Natural killer cell (primary cell): ENCODE data around the gene KIF18A. TPM values are rescaled to one million over a fixed set of nuclear protein-coding genes. Genes with fewer than 3 reads are reported as not detected.
A peak's percentile ranks its signal among the peaks of the same experiment; 100 is the strongest.

ENCODE experiments used
- ATAC-seq, 3 donors: fragments of 150-1000 bp in 2 of 3; fragments of 200-7000 bp in 1 of 3; cut with Tn5 transposase; 1 replicate in 1 of 3; 2 replicates in 2 of 3; pipeline ENCODE4 v1.10.0; 2021; ENCODE audit warnings: mild to moderate bottlenecking in 2 of 3, moderate library complexity in 2 of 3
- DNase-seq, 2 donors: peaks; one replicate each; pipeline versions ENCODE4 v3.0.0 to v3.0.0-alpha.2; 2013 to 2021; ENCODE audit warnings: mixed read lengths in 1 of 2
- H3K27ac ChIP-seq: one replicate; pipeline ENCODE4 v1.5.1; 2013; ENCODE audit warnings: mild to moderate bottlenecking, low read length
- H3K27me3 ChIP-seq: one replicate; pipeline ENCODE4 v1.6.1; 2013; ENCODE audit warnings: low read length; ENCODE audit not compliant: control insufficient read depth, insufficient read depth
- H3K36me3 ChIP-seq: one replicate; pipeline ENCODE4 v1.6.1; 2013; ENCODE audit warnings: low read length; ENCODE audit not compliant: control insufficient read depth, insufficient read depth
- H3K4me1 ChIP-seq: one replicate; pipeline ENCODE4 v1.6.1; 2013; ENCODE audit warnings: low read length; ENCODE audit not compliant: control insufficient read depth, insufficient read depth
- H3K4me3 ChIP-seq: one replicate; pipeline ENCODE4 v1.5.1; 2013; ENCODE audit warnings: low read length
- H3K9me3 ChIP-seq: one replicate; pipeline ENCODE4 v1.6.1; 2013; ENCODE audit warnings: low read length; ENCODE audit not compliant: control insufficient read depth, insufficient read depth
- H3K27ac Mint-ChIP-seq, 2 donors: one replicate each; pipeline ENCODE4 v1.8.0; 2022; ENCODE audit warnings: mild to moderate bottlenecking in 2 of 2, mixed read lengths in 2 of 2, moderate library complexity in 1 of 2
- H3K27me3 Mint-ChIP-seq, 2 donors: one replicate each; pipeline ENCODE4 v1.8.0; 2022; ENCODE audit warnings: low read depth in 2 of 2, mixed read lengths in 2 of 2
- H3K36me3 Mint-ChIP-seq: one replicate; pipeline ENCODE4 v1.8.0; 2022; ENCODE audit warnings: mixed read lengths
- H3K4me1 Mint-ChIP-seq, 2 donors: one replicate each; pipeline ENCODE4 v1.8.0; 2022; ENCODE audit warnings: mixed read lengths in 2 of 2
- H3K4me3 Mint-ChIP-seq: one replicate; pipeline ENCODE4 v1.8.0; 2022; ENCODE audit warnings: mild to moderate bottlenecking, moderate library complexity, mixed read lengths
- H3K9me3 Mint-ChIP-seq, 2 donors: one replicate each; pipeline ENCODE4 v1.8.0; 2022; ENCODE audit warnings: mixed read lengths in 2 of 2
- CTCF ChIP-seq: fragments of 200-600 bp; IDR thresholded peaks from one replicate; pipeline ENCODE4 v1.8.0; 2022; ENCODE audit warnings: antibody characterized with exemption
- WGBS: methylation state at CpG from one replicate; pipeline ENCODE4 v1.1.7; 2013; ENCODE audit warnings: missing lambda C conversion rate; ENCODE audit not compliant: insufficient coverage; 5-methylcytosine and 5-hydroxymethylcytosine counted together
- intact Hi-C: fragments of 100-400 bp; cut with micrococcal nuclease; formaldehyde crosslinking; loops from one replicate; pipeline ENCODE4 v1.14.2; 2022
- total RNA-seq, 4 donors: library from RNA; stranded (reverse); fragments of 120-200 nt in 1 of 4; gene quantifications; one replicate each; pipeline versions ENCODE4 v1.2.3 to v1.2.4, GENCODE V29; 2013 to 2022

KIF18A gene
- total RNA-seq, 3 donors from 2014 or later (not counting 1 experiment from before 2014, with no cell fraction given) = 3.7 to 6.9 (median 5.5) TPM

- no peaks in the 10 kb centered on the region for H3K36me3 ChIP-seq
These were observed 686 bp downstream of the KIF18A start for GRCh38 chr11:28107191-28107749.

GRCh38 chr11:28106353-28107043 is 1.5 kb downstream of the KIF18A start:
- intact Hi-C loops = no loop called here
- Mint-ChIP-seq H3K4me1 (peaks cover 40 to 43% of the 10 kb centered on the region in 2 donors), H3K27me3 (no peaks in the 10 kb centered on the region), H3K36me3 (no peaks in the 10 kb centered on the region), H3K9me3 (no peaks in the 10 kb centered on the region), H3K4me3 (peak overlapping the region; percentile 100), H3K27ac (peak overlapping the region; percentile 73 to 98)
- no peak overlapping the region for H3K4me3 ChIP-seq
- H3K9me3 ChIP-seq = no peaks in the 10 kb centered on the region
- DNase-seq (no peak), ATAC-seq (no peak)
- 87% methylated on average over 11 of the region's 14 CpGs for WGBS
- H3K27me3 ChIP-seq = no peaks in the 10 kb centered on the region
- no peaks in the 10 kb centered on the region for H3K36me3 ChIP-seq
- H3K4me1 ChIP-seq = peaks cover 21% of the 10 kb centered on the region
- no peak for TF ChIP-seq CTCF
- no peak overlapping the region for H3K27ac ChIP-seq

More at GRCh38 chr11:28107191-28107749, 686 bp downstream of the KIF18A start:
- Mint-ChIP-seq H3K36me3 (no peaks in the 10 kb centered on the region), H3K27ac (peak overlapping the region; percentile 98), H3K27me3 (no peaks in the 10 kb centered on the region), H3K4me1 (peaks cover 48 to 50% of the 10 kb centered on the region in 2 donors), H3K4me3 (peak overlapping the region; percentile 100), H3K9me3 (no peaks in the 10 kb centered on the region)
- H3K9me3 ChIP-seq = no peaks in the 10 kb centered on the region
- peak overlapping the region; percentile 91 for H3K27ac ChIP-seq
- DNase-seq = peak in 1 of 2 donors; percentile 48
- no peak for TF ChIP-seq CTCF
- peak in 1 of 3 donors; percentile 9 for ATAC-seq
- H3K27me3 ChIP-seq = no peaks in the 10 kb centered on the region
- H3K4me1 ChIP-seq = peaks cover 21% of the 10 kb centered on the region
- H3K4me3 ChIP-seq = peak overlapping the region; percentile 69
- intact Hi-C loops = no loop called here
- WGBS = under 1% methylated on average over 11 of the region's 11 CpGs

GRCh38 chr11:28105869-28106268 is 2.1 kb downstream of the KIF18A start:
- Mint-ChIP-seq H3K36me3 (no peaks in the 10 kb centered on the region), H3K27ac (peak overlapping the region; percentile 70 to 73), H3K4me3 (peak overlapping the region; percentile 45), H3K4me1 (peaks cover 36 to 39% of the 10 kb centered on the region in 2 donors), H3K27me3 (no peaks in the 10 kb centered on the region), H3K9me3 (no peaks in the 10 kb centered on the region)
- no peak overlapping the region for H3K27ac ChIP-seq
- peaks cover 20% of the 10 kb centered on the region for H3K4me1 ChIP-seq
- TF ChIP-seq CTCF = no peak
- WGBS = 86% methylated on average over 1 of the region's 5 CpGs
- H3K36me3 ChIP-seq = no peaks in the 10 kb centered on the region
- peak in 1 of 2 donors; percentile 9 for DNase-seq
- no peak overlapping the region for H3K4me3 ChIP-seq
- H3K27me3 ChIP-seq = no peaks in the 10 kb centered on the region
- ATAC-seq = no peak
- intact Hi-C loops = no loop called here
- H3K9me3 ChIP-seq = no peaks in the 10 kb centered on the region
